BLaER1 (cell line): ENCODE measurements around the gene PHETA1.

ENCODE experiments used
- H3K27ac ChIP-seq: shearing (Covaris generic); formaldehyde crosslinking; 2 replicates; pipeline ENCODE4 v1.8.1; 2022
- H3K27me3 ChIP-seq: shearing (Covaris generic); formaldehyde crosslinking; 2 replicates; pipeline ENCODE4 v1.8.1; 2022
- H3K36me3 ChIP-seq: shearing (Covaris generic); formaldehyde crosslinking; 2 replicates; pipeline ENCODE4 v1.8.1; 2022
- H3K4me1 ChIP-seq: shearing (Covaris generic); formaldehyde crosslinking; 2 replicates; pipeline ENCODE4 v1.8.1; 2022
- H3K4me2 ChIP-seq: shearing (Covaris generic); formaldehyde crosslinking; 2 replicates; pipeline ENCODE4 v1.8.1; 2022
- H3K4me3 ChIP-seq: shearing (Covaris generic); formaldehyde crosslinking; 2 replicates; pipeline ENCODE4 v1.8.1; 2022
- H3K9ac ChIP-seq: shearing (Covaris generic); formaldehyde crosslinking; 2 replicates; pipeline ENCODE4 v1.8.1; 2022
- H3K9me3 ChIP-seq: shearing (Covaris generic); formaldehyde crosslinking; 2 replicates; pipeline ENCODE4 v1.8.1; 2022
- H4K20me1 ChIP-seq: shearing (Covaris generic); formaldehyde crosslinking; 2 replicates; pipeline ENCODE4 v1.8.1; 2022
- Cebpa-rat ChIP-seq: shearing (Covaris generic); IDR thresholded peaks from 2 replicates; pipeline ENCODE4 v1.8.1; 2022

Gene PHETA1

DNA sequence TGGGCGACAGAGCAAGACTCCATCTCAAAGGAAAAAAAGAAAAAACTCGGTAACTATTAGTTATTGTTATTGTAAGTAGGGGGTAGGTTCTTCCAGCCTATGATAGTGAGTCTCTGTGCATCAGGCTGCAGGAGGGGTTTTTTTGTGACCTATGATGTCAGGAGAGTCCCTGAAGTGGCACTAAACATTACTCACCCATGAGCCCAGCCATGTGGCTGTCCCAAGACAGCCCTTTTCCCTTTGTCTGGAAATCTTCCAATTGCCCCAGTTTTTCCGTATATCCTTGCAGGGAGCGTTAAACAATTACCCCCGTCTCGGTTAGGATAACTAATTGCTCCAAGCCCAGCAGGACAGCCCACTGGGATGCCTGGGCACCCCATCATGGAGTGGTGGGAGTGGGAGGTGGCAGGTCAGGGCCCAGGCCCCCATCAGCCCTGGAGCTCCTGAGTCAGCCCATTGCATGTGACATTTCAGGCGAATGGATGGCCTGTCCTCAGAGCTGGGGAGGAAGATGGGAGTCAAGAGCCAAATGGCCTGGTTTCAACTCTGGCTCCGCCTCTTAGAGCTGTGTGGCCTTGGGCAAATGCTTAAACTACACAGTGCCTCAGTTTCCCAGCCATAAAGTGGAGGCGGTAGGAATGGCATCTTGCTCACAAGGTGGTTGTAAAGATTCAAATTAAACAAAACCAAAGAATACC is 16.4 kb downstream of the PHETA1 start:
- Histone ChIP-seq H3K4me2 (no peak overlapping the region), H3K9me3 (peaks cover 25% of the 10 kb centered on the region), H3K4me1 (peaks cover 33% of the 10 kb centered on the region), H3K36me3 (no peaks in the 10 kb centered on the region), H3K4me3 (no peak overlapping the region), H3K9ac (no peak overlapping the region), H3K27ac (0 out of 2 replicates have a peak overlapping the region, but pooled peaks have one; percentile 11), H4K20me1 (no peaks in the 10 kb centered on the region), H3K27me3 (0 out of 2 replicates have a peak, but pooled peaks cover 3% of the 10 kb centered on the region)
- no peak for TF ChIP-seq Cebpa-rat

DNA sequence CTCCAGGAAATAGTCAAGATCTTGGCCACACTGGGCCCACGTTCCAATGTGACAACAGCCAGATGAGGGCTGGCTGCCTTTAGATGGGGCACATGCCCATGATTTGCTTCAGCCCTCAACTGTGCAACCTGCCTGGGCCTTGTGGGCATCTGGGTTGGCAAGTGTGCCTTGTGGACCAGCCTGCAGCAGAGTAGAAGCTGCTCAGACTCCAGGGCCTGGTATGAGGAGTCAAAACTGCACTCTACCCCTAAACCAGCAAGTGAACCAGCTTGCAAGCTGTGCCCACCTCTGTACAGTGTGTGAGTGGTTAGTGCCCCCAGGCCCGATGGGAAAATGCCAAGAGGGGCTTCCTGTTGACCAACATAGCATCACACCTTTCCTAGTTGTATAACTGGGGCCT is 17.9 kb downstream of the PHETA1 start:
- Histone ChIP-seq H3K9me3 (peaks cover 30% of the 10 kb centered on the region), H4K20me1 (no peaks in the 10 kb centered on the region), H3K4me3 (no peak overlapping the region), H3K27ac (no peak overlapping the region), H3K36me3 (no peaks in the 10 kb centered on the region), H3K4me1 (peaks cover 19% of the 10 kb centered on the region), H3K9ac (no peak overlapping the region), H3K4me2 (no peak overlapping the region), H3K27me3 (0 out of 2 replicates have a peak, but pooled peaks cover 3% of the 10 kb centered on the region)
- TF ChIP-seq Cebpa-rat, result no peak

DNA sequence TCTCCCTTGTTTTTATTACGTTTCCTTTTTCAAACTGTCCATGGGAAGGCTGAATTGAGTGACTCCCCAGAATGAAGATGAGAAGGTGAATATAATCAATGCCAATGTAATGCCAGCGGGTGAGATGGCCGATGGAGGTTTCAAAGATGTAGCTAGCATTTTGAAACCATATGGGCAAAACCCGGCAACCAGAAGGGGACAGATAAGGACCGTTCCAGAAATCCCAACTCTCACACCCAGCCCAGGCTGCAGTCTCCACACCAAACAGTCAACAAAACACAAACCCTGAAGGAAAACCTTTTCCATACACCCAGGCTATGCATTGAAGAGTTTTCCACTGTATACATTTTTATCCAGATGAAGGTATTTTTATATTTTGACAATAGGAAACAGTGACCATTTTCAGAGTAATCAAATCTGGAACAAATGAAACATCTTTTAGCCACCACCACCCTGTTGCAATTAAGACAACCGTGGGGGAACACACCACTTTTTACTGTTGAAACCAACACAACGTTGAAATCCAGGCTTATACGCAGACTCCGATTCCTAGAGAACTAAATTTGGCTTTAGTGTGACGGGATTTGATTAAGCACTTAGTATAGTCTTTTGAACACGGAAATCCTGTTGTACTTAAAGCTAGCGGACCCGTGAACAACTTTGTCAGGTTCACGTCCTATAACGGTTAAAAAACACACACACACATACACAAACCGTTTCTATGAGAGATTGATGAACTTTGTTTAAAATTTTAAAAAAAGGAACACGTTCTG is 19.0 kb downstream of the PHETA1 start:
- Histone ChIP-seq H4K20me1 (no peaks in the 10 kb centered on the region), H3K9me3 (peaks cover 30% of the 10 kb centered on the region), H3K27ac (no peak overlapping the region)

DNA sequence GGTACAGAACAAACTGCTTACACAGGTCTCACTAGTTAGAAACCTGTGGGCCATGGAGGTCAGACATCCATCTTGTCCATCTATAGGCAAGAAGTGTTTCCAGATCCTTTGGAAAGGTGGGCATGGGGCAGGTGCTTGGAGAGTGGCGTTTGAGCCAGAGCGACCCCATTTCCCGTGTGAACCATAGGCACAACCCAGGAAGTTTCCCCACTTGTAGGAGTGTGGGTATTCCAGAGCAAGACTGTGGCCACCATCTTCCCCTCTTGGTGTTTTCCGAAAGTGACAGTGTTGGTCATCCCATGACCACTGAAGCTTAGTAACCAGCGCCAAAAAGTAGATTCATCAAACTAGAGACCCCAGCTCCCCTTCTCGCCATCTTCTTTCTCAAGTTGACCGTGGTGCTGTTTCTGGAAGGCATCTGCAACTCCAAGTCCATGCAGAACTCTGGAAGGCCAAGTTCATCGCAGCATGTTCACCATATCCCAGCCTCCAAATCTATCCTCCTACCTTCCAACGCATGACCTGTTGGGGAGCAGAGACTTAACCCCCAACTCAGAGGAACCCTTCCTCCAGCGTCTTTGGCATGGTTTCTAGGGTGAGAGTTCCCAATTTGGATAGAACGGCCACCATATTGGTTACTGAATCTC is 19.7 kb downstream of the PHETA1 start:
- no peak for TF ChIP-seq Cebpa-rat
- Histone ChIP-seq H3K36me3 (no peaks in the 10 kb centered on the region), H3K4me2 (no peak overlapping the region), H3K27me3 (0 out of 2 replicates have a peak, but pooled peaks cover 3% of the 10 kb centered on the region), H3K27ac (no peak overlapping the region), H3K4me3 (no peak overlapping the region), H3K9me3 (peaks cover 30% of the 10 kb centered on the region), H4K20me1 (no peaks in the 10 kb centered on the region), H3K4me1 (peaks cover 5% of the 10 kb centered on the region; the same call in 1 of the 2 replicates), H3K9ac (no peak overlapping the region)

More for the DNA sequence above, 19.0 kb downstream of the PHETA1 start:
- Histone ChIP-seq H3K36me3 (no peaks in the 10 kb centered on the region), H3K9ac (no peak overlapping the region), H3K4me2 (no peak overlapping the region), H3K4me3 (no peak overlapping the region), H3K4me1 (peaks cover 8% of the 10 kb centered on the region), H3K27me3 (0 out of 2 replicates have a peak, but pooled peaks cover 3% of the 10 kb centered on the region)
- no peak for TF ChIP-seq Cebpa-rat

DNA sequence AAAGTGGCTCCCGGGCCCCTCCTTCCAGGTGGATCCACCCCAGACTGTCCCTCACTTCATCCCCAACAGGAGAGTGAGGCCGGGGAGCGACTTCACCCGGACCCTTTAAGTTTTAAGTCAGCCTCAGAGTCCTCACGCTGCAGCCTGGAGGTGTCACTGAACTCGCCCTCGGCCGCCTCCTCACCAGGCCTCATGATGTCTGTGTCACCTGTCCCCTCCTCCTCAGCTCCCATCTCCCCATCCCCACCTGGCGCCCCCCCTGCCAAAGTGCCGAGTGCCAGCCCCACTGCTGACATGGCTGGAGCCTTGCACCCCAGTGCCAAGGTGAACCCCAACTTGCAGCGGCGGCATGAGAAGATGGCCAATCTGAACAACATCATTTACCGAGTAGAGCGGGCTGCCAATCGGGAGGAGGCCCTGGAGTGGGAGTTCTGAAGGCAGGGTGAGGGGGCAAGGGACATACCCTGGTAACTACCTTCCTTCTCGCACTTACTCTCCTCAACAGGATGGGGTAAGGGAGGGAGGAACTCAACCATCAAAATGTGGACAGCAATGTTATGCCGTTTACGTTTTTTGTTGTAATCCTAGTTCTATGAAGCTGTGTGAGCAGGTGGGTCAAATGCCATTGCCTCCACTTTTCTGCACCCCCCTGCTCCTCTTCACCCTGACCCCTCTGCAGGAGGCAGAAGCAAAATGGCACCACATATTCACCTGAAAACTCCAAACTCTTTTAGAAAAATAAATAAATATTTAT is 20.8 kb downstream of the PHETA1 start:
- H3K27ac ChIP-seq, result no peak overlapping the region
- H3K4me2 ChIP-seq, result no peak overlapping the region
- H3K9me3 ChIP-seq, result peaks cover 30% of the 10 kb centered on the region
- no peak overlapping the region for H3K4me3 ChIP-seq
- H3K27me3 ChIP-seq, result 0 out of 2 replicates have a peak, but pooled peaks cover 3% of the 10 kb centered on the region
- H4K20me1 ChIP-seq, result no peaks in the 10 kb centered on the region
- TF ChIP-seq Cebpa-rat, result no peak
- H3K4me1 ChIP-seq, result peaks cover 3% of the 10 kb centered on the region; the same call in 1 of the 2 replicates
- no peaks in the 10 kb centered on the region for H3K36me3 ChIP-seq
- no peak overlapping the region for H3K9ac ChIP-seq

DNA sequence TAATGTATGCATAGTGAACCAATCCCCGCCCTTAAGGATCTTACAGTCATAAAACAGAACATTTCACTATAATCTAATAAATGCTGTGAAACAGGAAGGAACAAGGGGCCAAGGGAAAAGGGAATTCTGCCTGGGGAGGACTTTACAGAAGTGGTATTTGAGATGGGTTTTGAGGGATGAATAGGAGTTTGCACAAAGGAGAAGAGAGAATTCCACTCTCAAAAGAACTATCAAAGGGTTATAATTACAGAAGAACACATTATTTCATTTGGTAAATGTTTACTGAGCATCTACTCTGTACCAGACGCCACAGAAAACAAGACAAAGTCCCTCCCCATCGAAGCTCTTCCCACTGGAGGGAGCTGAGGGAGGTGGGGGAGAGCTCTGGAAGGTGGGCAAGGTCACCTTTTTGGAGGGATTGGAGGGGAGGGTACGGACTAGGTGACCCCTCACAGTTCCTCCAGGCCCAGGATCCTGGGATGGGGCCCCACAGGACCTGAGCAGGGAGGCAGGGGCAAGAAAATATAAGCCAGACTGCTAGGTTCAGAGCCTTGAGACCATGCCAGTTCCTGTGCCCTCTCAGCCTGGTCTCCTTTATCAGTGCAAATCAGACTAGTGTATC is 24.5 kb downstream of the PHETA1 start:
- Histone ChIP-seq H4K20me1 (no peaks in the 10 kb centered on the region), H3K4me2 (no peak overlapping the region), H3K9ac (no peak overlapping the region), H3K9me3 (peaks cover 24% of the 10 kb centered on the region), H3K27ac (no peak overlapping the region), H3K4me3 (no peak overlapping the region), H3K4me1 (no peaks in the 10 kb centered on the region), H3K27me3 (0 out of 2 replicates have a peak, but pooled peaks cover 3% of the 10 kb centered on the region), H3K36me3 (no peaks in the 10 kb centered on the region)
- TF ChIP-seq Cebpa-rat, result no peak

DNA sequence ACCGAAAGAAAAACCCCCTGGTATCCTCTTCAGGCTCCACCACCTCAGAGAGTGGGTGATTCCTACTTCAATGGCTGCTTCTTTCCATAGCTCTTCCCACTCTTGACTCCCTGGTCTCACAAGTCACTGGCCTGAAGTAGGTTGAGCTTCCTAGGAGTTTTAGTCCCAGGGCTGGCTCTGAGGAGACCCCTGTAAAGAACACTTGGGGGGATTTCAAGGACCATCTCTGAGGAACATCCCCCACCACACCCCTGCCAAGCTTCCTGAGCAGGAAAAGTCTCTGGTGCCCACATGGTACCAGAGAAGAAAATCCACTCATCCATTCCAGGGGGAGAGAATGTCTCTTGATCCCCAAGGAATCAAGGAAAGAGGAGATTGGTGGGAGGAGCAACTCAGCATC is 25.7 kb downstream of the PHETA1 start:
- H3K36me3 ChIP-seq, result no peaks in the 10 kb centered on the region
- no peak overlapping the region for H3K9ac ChIP-seq
- no peaks in the 10 kb centered on the region for H4K20me1 ChIP-seq
- no peak for TF ChIP-seq Cebpa-rat
- H3K4me1 ChIP-seq, result no peaks in the 10 kb centered on the region
- H3K9me3 ChIP-seq, result peaks cover 12% of the 10 kb centered on the region
- no peak overlapping the region for H3K4me3 ChIP-seq
- H3K27ac ChIP-seq, result no peak overlapping the region
- H3K27me3 ChIP-seq, result no peaks in the 10 kb centered on the region; the same call in 1 of the 2 replicates
- H3K4me2 ChIP-seq, result no peak overlapping the region

DNA sequence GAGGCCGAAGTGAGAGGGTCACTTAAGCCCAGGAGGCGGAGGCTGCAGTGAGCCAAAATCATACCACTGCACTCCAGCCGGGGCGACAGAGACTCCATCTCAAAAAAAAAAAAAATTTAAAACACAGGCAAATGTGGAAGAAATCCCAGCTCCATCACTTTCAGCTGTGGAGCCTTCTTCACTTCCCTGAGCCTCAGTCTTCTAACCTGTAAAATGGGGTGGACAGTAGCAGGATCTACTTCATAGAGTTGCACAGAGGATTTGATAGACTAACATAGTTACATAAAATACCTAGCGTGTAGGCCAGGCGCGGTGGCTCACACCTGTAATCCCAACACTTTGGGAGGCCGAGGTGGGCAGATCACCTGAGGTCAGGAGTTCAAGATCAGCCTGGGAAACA is 26.5 kb downstream of the PHETA1 start:
- Histone ChIP-seq H3K9me3 (peaks cover 4% of the 10 kb centered on the region), H3K27me3 (no peaks in the 10 kb centered on the region; the same call in 1 of the 2 replicates), H3K4me2 (no peak overlapping the region), H3K27ac (no peak overlapping the region), H3K36me3 (no peaks in the 10 kb centered on the region), H3K9ac (no peak overlapping the region), H4K20me1 (no peaks in the 10 kb centered on the region), H3K4me3 (no peak overlapping the region), H3K4me1 (no peaks in the 10 kb centered on the region)
- TF ChIP-seq Cebpa-rat, result no peak
